ENCODE measurements around the gene RERG. TPM values are rescaled to one million over a fixed set of nuclear protein-coding genes. Genes with fewer than 3 reads are reported as not detected.
A peak's percentile ranks its signal among the peaks of the same experiment; 100 is the strongest.

The RERG gene
- total RNA-seq, 1 experiment from 2014 or later, result not detected

DNA sequence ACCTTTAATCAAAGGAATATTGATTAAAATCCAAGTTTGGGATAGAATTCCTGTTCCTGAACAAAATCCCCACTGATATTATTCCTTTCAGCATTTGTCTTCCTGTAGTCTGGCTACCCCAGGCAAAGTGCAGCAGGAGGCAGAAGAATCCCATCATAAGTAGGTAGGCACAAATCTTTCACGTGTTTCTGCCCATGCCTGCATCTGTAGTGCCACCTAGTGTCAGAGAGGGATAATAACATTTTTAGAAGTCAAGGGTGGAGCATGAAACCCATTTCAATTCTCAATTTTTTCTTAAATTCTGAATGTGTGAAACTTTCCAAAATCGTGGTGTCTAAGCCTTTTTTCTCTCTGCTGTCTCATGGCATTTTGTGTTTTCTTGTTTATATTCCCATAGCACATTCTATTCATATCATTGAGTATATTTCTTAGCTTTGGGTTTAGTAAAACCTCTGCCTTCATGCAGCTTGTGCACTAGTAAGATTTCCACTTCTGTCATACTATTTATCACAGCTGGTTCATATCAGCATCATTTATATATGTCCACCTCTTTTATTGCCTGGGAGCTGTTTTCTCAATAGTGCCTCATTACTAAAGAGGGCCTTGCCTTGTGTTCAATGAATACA, 47.8 kb upstream of the RERG start:
- no peaks in the 10 kb centered on the region for H3K36me3 Mint-ChIP-seq (ENCODE audit: insufficient read depth, unreplicated experiment)
- ChIA-PET POLR2A (no interaction called here), CTCF (interaction anchor here (1.5 kb wide), 1 partner anchor 42 kb away, joined by 4 read pairs; no protein-coding TSS in a partner anchor)
- Histone ChIP-seq H3K4me1 (no peaks in the 10 kb centered on the region), H3K9me3 (no peaks in the 10 kb centered on the region), H3K36me3 (ENCODE audit: control insufficient read depth, insufficient read depth, low read length) (no peaks in the 10 kb centered on the region), H3K4me3 (ENCODE audit: low read depth, low read length) (no peak overlapping the region), H3K27me3 (replicated peaks; ENCODE audit: control insufficient read depth, insufficient read depth, low read length) (no peaks in the 10 kb centered on the region)
- no peak overlapping the region for H3K4me3 Mint-ChIP-seq (ENCODE audit: unreplicated experiment)
- peak; percentile 71 to 72 for DNase-seq
- no peaks in the 10 kb centered on the region for H3K27me3 Mint-ChIP-seq (ENCODE audit: insufficient read depth, unreplicated experiment)
- TF ChIP-seq, protein P1, sequence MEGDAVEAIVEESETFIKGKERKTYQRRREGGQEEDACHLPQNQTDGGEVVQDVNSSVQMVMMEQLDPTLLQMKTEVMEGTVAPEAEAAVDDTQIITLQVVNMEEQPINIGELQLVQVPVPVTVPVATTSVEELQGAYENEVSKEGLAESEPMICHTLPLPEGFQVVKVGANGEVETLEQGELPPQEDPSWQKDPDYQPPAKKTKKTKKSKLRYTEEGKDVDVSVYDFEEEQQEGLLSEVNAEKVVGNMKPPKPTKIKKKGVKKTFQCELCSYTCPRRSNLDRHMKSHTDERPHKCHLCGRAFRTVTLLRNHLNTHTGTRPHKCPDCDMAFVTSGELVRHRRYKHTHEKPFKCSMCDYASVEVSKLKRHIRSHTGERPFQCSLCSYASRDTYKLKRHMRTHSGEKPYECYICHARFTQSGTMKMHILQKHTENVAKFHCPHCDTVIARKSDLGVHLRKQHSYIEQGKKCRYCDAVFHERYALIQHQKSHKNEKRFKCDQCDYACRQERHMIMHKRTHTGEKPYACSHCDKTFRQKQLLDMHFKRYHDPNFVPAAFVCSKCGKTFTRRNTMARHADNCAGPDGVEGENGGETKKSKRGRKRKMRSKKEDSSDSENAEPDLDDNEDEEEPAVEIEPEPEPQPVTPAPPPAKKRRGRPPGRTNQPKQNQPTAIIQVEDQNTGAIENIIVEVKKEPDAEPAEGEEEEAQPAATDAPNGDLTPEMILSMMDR (IDR thresholded peaks at IDR 0.05; ENCODE audit: insufficient read depth in 1 of 2, low read depth in 1 of 2, low read length in 1 of 2, severe bottlenecking in 1 of 2, unreplicated experiment in 1 of 2), result peak; percentile 87 to 96
- intact Hi-C loops (cut with micrococcal nuclease; ENCODE audit: unreplicated experiment), result loop anchor here (1.0 kb wide), 6 partner anchors 42 to 639 kb away; no protein-coding TSS in a partner anchor
- BruUV-seq (replicated peaks), result no TSS peak
- H3K27ac Mint-ChIP-seq (ENCODE audit: unreplicated experiment), result no peak overlapping the region
- no peaks in the 10 kb centered on the region for H3K9me3 Mint-ChIP-seq (ENCODE audit: unreplicated experiment)
- no peaks in the 10 kb centered on the region for H3K4me1 Mint-ChIP-seq (ENCODE audit: low read depth, unreplicated experiment)

DNA sequence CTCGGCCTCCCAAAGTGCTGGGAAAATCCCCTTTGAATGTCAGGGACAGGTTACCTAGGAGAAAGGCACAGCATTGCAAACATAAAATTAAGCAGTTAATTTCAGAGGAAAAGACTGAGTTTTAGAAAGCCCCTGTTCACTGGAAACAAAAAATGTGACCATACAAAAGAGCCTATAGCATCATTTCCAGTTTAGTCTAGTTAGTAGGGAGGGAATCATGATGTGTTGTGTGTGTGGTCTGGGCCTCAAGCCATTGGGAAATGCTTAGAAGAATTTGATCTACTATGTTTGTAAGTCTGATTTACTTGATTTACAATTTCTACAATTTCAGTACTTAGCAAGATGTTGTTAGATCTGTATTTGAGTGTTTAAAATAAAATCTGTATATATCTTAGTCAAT, 47.1 kb upstream of the RERG start:
- H3K4me1 Mint-ChIP-seq (ENCODE audit: low read depth, unreplicated experiment), result no peaks in the 10 kb centered on the region
- ChIA-PET CTCF (interaction anchor here (0.7 kb wide), 1 partner anchor 542 kb away, joined by 4 read pairs; no protein-coding TSS in a partner anchor), POLR2A (no interaction called here)
- Histone ChIP-seq H3K27me3 (replicated peaks; ENCODE audit: control insufficient read depth, insufficient read depth, low read length) (no peaks in the 10 kb centered on the region), H3K36me3 (ENCODE audit: control insufficient read depth, insufficient read depth, low read length) (no peaks in the 10 kb centered on the region), H3K9me3 (no peaks in the 10 kb centered on the region), H3K4me1 (no peaks in the 10 kb centered on the region), H3K4me3 (ENCODE audit: low read depth, low read length) (no peak overlapping the region)
- BruUV-seq (replicated peaks), result no TSS peak
- no peak for DNase-seq
- peaks cover under 1% of the 10 kb centered on the region for H3K27me3 Mint-ChIP-seq (ENCODE audit: insufficient read depth, unreplicated experiment)
- no peak overlapping the region for H3K27ac Mint-ChIP-seq (ENCODE audit: unreplicated experiment)
- H3K4me3 Mint-ChIP-seq (ENCODE audit: unreplicated experiment), result no peak overlapping the region
- intact Hi-C loops (cut with micrococcal nuclease; ENCODE audit: unreplicated experiment), result no loop called here
- TF ChIP-seq, protein P1 (IDR thresholded peaks at IDR 0.05; ENCODE audit: insufficient read depth in 1 of 2, low read depth in 1 of 2, low read length in 1 of 2, severe bottlenecking in 1 of 2, unreplicated experiment in 1 of 2), result no peak
- no peaks in the 10 kb centered on the region for H3K9me3 Mint-ChIP-seq (ENCODE audit: unreplicated experiment)
- H3K36me3 Mint-ChIP-seq (ENCODE audit: insufficient read depth, unreplicated experiment), result no peaks in the 10 kb centered on the region

DNA sequence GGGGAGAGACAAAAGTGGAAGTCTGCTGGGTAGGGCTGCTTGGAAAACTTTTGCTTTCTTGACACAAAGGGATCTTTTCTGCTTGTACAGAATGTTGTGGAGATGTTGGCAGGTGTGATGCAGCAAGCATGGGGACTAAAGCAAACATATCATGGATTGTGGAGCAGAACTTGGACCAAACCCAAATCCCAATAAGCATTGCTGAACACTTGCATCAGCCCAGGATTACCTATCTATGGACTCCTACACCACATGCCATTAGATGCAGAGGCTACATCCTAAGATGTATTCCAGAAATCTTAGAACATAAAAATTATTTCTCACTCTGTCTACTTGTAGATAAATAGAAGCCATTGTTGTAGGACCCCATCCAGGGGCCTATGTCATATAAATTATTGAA, 44.7 kb upstream of the RERG start:
- Histone ChIP-seq H3K4me3 (ENCODE audit: low read depth, low read length) (no peak overlapping the region), H3K9me3 (no peaks in the 10 kb centered on the region), H3K36me3 (ENCODE audit: control insufficient read depth, insufficient read depth, low read length) (no peaks in the 10 kb centered on the region), H3K27me3 (replicated peaks; ENCODE audit: control insufficient read depth, insufficient read depth, low read length) (no peaks in the 10 kb centered on the region), H3K4me1 (no peaks in the 10 kb centered on the region)
- TF ChIP-seq, protein P1 (IDR thresholded peaks at IDR 0.05; ENCODE audit: insufficient read depth in 1 of 2, low read depth in 1 of 2, low read length in 1 of 2, severe bottlenecking in 1 of 2, unreplicated experiment in 1 of 2), result no peak
- Mint-ChIP-seq H3K27me3 (ENCODE audit: insufficient read depth, unreplicated experiment) (peaks cover 3% of the 10 kb centered on the region), H3K36me3 (ENCODE audit: insufficient read depth, unreplicated experiment) (no peaks in the 10 kb centered on the region), H3K9me3 (ENCODE audit: unreplicated experiment) (no peaks in the 10 kb centered on the region), H3K4me3 (ENCODE audit: unreplicated experiment) (no peak overlapping the region), H3K4me1 (ENCODE audit: low read depth, unreplicated experiment) (no peaks in the 10 kb centered on the region), H3K27ac (ENCODE audit: unreplicated experiment) (no peak overlapping the region)
- no TSS peak for BruUV-seq (replicated peaks)
- intact Hi-C loops (cut with micrococcal nuclease; ENCODE audit: unreplicated experiment), result no loop called here
- POLR2A ChIA-PET, result no interaction called here
- DNase-seq, result no peak
- CTCF ChIA-PET, result no interaction called here

All from Caco-2 (cell line).